GM12873 (cell line): ENCODE data around the gene MS4A14.

Experiments used
- CTCF ChIP-seq: IDR thresholded peaks from 2 replicates; pipeline ENCODE4 v1.5.1; 2012; ENCODE audit warnings: low read depth, mild to moderate bottlenecking, moderate library complexity, low read length, control low read depth; ENCODE audit not compliant: insufficient read depth; ENCODE audit errors: missing control alignments

The MS4A14 gene

DNA sequence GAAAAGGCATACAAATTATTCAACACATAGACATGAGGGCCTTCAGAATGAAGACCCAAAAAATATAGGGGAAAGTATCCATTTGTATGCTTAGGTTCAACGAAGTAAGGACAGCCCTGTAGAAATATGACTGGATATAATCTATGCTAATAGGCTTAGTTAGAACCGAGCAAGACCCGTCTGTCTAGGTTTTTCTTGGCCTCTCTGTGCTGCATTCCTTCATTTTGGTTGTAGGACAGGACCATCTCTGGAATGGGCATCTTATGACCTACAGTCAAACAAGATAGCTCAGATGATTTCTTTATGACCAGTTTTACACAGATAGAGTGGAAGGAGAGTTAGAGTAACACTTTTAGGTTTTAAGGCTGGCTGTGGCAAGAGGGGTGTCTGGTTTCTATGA lies 23.5 kb upstream of the MS4A14 start:
- no peak for TF ChIP-seq CTCF

GRCh38 chr11:60375316-60375715 lies 20.9 kb upstream of the MS4A14 start:
- no peak for TF ChIP-seq CTCF

DNA sequence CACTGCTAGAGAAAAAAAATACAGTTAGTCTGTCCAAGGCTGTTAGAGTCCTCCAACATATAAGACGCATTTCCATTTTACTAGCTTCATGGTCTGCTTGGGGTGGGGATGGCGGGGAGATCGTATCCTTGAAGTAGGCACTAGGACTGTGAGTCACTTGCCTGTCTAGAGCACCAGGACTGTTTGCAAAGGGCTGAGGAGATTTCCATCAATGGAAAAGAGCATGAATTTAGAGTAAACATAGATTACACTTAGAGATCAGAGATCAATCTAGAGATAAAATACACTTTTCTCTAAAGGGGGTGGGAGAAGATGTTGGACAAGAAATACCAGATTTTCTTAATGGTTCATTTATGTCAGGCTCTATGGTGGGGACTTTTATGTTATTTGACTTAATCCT lies 19.7 kb upstream of the MS4A14 start:
- TF ChIP-seq CTCF: no peak

- no peak for TF ChIP-seq CTCF
These were observed 18.7 kb upstream of the MS4A14 start for GRCh38 chr11:60377401-60378136.

- no peak for TF ChIP-seq CTCF
These were observed 17.9 kb upstream of the MS4A14 start, which contains the start of gene MS4A7 for GRCh38 chr11:60378354-60378753. Gene MS4A7, plus strand, starts transcription at chr11:60378532. Its CDS starts 4,610 bp downstream, at chr11:60383142.

GRCh38 chr11:60389279-60389910 lies 6.9 kb upstream of the MS4A14 start:
- TF ChIP-seq CTCF: no peak

GRCh38 chr11:60390419-60390818 lies 5.8 kb upstream of the MS4A14 start:
- TF ChIP-seq CTCF: no peak
